Brain pericyte (primary cell): ENCODE measurements around the gene OR10G8.
"Not testable (repeated sequence)": the region's sequence is repeated elsewhere in the genome, so short reads cannot be mapped to it uniquely, and the experiment has no call there.

Experiments used
- DNase-seq: peaks from one replicate; pipeline ENCODE4 v3.0.0-alpha.2; 2012; ENCODE audit warnings: low read depth, low spot score

The OR10G8 gene, protein sequence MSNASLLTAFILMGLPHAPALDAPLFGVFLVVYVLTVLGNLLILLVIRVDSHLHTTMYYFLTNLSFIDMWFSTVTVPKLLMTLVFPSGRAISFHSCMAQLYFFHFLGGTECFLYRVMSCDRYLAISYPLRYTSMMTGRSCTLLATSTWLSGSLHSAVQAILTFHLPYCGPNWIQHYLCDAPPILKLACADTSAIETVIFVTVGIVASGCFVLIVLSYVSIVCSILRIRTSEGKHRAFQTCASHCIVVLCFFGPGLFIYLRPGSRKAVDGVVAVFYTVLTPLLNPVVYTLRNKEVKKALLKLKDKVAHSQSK

DNA sequence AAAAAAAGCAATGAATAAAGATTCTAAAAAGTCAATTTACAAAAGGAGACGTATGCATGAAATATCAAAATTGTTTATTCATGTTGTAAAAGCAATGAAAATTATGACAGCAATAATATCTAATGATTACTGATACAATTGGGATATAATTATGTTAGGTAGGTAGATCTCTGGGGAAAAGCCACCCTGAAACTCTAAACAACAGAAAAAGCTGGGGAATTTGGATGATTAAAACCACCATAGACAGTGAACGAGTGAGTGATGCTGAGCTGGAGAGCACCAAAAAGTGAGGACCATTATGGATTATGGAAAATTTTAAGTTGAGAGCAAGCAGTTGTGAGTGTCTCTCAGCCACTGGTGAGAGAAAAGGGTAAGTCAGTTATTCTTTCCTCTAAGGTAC, at the start of gene OR10G8:
Gene OR10G8, plus strand, starts transcription at position 301 of the 400 bp plus-strand sequence. CDS start 2,825 bp downstream, outside the sequence.
- DNase-seq = no peak

DNA sequence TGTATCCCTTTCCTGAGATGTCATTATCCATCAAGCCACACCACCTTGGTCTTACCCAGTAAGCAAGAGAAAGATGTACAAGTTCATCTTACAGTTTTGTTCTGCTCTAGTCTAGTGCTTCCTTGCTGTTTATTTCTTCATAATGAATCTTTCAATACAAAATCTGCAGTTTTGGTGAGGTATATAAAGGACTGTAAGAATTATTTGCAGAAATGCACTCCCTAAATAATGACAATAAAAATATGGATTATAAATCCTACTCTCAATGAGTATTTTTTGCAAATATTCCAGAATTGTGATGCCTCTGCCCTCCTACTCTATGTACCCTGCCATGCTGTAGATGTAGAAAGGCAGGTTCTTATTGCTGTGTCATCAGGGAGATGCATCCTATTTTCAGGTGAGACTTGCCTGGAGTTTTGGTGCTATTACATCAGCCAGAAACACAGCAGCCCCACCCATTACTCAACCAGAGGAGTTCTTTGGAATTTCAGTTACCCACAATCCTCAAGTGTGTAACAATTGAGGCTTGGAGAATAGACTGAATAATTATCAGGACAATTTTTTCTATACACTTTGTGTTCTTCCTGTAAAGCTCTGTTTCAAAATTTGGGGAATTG, 48.8 kb upstream of the OR10G8 start, which contains the start of gene OR10S1:
Gene OR10S1, minus strand, starts transcription at position 51 of the 617 bp plus-strand sequence. CDS start 117 bp downstream, outside the sequence.
- no peak for DNase-seq

DNA sequence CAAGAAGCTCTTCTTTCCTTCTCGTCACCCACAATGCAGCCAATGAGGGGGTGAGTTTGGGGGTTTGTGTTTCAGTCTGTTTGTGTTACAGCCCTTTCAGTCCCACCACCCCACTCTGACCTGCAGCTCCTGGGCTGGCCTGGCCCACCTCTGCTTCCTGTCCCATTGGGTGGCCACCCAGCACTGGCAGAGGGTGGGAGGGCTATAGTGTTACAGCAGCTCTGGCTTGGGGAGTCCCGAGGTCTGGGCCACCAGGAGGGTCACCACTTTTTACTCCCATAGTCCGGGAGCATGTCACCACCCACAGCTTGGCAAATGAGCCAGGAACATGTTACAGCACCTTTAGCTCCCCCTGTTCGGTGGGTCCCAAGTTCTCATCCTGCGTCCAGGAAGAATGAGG, 47.3 kb upstream of the OR10G8 start:
- no peak for DNase-seq

DNA sequence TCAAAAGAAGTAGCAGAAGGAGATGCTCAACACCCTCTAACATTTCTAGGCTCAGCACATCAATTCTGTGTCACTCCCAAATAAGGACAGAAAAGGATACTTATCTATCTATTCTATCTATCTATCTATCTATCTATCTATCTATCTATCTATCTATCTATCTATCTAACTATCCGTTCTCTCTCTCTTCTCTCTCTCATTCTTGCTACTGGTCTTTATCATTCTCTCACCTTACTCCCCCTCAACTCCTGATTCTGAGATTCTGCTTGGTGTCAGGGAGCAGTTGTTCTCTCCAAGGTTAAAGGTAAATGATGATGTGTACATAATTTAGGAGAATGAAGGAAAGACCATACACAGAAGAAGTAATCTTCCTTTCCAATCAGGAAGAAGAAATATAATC, 31.5 kb upstream of the OR10G8 start, which contains the start of gene OR10G6:
Gene OR10G6, minus strand, starts transcription at position 43 of the 400 bp plus-strand sequence. Its CDS starts 0 bp downstream, at position 43.
- no peak for DNase-seq

DNA sequence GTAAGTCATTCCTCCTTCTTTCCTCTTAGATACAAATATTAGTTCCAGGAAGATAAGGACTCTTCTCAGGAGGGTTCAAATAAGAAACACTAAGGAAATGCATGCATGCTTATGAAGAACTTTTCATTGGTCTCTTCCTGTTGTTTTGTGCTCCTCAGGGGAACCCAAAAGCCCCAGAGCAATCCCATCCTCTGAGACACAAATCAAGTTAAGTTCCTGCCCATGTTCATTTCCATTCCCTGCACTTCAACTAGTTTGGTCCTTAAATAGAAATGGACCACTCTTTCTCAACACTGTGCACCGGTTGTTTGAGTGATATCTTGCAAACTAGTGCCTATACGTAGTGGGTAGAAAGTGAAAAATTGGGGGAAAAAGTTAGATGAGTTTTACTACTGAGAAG, 13.9 kb upstream of the OR10G8 start, which contains the start of gene OR10G4:
Gene OR10G4, plus strand, starts transcription at position 301 of the 400 bp plus-strand sequence. CDS start 2,578 bp downstream, outside the sequence.
- DNase-seq = no peak

DNA sequence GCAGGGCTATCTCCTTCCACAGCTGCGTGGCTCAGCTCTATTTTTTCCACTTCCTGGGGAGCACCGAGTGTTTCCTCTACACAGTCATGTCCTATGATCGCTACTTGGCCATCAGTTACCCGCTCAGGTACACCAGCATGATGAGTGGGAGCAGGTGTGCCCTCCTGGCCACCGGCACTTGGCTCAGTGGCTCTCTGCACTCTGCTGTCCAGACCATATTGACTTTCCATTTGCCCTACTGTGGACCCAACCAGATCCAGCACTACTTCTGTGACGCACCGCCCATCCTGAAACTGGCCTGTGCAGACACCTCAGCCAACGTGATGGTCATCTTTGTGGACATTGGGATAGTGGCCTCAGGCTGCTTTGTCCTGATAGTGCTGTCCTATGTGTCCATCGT, 10.8 kb upstream of the OR10G8 start:
- not testable (repeated sequence) for DNase-seq

DNA sequence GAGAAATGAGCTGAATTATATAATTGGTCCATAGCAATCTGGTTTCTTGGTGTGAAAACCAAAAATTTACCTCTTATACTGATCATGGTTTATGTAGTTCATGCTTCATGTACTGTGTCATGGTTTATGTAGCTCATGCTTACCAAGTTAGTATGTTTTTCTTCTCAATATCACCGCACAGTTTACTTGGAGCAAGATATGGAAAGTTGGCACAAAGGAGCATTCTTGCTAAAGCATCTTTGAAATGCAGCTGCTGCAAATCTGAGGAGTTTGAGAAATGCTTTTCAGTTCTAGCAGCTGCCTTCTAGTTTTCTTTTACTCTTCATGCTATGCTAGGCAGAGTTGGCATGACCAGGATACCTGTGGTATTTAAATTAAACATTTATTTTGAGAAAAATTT, 10.1 kb downstream of the OR10G8 start:
- DNase-seq = no peak

DNA sequence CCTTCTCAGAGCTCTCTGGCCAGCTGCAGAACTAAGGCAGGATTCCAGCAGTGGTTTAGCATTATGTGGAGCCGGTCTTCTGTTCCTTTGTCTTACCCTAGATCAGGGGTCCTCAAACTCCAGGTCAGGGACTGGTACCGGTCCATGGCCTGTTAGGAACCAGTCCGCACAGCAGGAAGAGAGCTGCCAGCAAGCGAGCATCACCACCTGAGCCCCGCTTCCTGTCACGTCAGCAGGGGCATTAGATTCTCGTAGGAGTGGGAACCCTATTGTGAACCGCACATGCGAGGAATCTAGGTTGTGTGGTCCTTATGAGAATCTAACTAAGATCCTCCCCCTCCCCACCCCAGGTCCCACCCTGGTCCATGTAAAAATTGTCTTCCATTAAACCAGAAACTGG, 13.0 kb downstream of the OR10G8 start:
- no peak for DNase-seq

DNA sequence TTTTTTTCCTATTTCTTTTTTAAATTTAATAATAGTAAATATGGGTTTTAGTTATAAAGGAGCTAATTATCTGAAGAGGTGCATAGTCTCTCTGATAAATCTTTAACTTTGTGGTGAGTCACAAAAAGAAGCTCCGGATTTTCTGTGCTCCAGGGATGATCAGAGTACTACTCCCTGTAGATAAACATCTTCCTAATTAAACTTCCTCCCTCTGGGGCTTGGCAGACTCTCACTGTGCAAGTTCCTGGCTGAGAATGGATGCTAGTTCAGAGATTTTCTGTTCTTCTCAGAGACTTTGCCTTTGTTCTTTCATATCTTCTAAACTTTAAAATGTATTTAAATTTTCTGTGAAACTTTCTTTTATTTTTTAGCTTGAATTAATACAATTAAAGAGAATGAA, 14.7 kb downstream of the OR10G8 start, which contains the start of gene OR10G7:
Gene OR10G7, minus strand, starts transcription at position 72 of the 400 bp plus-strand sequence. CDS start 2,324 bp downstream, outside the sequence.
- DNase-seq = no peak

DNA sequence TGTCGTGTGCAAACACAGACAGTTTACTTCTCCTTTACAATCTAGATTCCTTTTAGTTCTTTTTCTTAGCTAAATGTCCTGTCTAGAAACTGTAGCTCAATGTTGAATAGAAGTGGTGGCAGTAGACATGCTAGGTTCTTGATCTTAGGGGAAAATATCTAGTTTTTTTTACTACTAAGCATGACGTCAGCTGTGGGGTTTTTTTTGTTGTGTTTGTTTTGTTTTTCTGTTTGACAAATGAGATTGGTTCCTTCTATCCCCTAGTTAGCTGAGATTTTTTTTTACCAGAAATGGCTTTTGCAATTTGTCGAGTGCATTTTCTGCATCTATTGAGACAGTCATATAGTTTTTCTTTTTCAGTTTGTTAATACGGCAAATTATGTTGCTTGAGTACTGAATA, 16.8 kb downstream of the OR10G8 start:
- DNase-seq = no peak

DNA sequence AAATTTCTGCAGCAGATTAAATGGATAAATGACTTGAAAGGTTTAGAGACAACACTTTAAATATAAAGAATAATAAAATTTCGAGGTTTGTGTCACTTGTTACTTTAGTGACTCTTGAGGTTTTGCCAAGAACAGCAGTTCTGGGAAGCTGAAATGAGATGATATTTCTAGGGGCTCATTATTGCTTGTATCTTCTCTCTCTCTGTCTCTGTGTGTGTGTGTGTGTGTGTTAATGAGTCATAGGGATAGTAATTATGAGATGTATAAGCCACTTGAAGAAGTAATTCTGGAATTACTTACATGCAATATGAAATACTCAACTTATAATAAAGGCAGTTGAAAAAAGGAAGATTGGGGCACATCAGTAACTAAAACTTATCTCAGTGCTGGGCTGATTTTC, 24.1 kb downstream of the OR10G8 start:
- DNase-seq = no peak

DNA sequence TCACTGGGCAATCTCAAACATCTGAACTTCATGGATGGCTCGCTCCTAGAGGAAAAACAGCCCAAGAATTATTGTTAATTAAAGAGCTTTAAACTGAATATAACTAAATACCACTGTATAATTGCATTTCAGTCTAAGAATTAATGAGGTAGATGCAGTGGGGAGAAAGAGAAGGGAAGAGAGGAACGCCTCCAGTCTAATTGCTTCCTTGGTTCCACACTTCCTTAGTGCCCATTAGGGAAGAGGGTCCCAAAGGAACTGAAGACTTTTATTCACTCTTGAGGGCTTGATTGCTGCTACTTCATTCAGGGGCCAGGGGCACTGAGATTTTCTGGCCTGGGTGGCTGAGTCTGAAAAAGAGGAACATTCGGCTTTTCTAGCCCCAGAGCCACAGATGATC, 26.4 kb downstream of the OR10G8 start:
- DNase-seq = no peak

DNA sequence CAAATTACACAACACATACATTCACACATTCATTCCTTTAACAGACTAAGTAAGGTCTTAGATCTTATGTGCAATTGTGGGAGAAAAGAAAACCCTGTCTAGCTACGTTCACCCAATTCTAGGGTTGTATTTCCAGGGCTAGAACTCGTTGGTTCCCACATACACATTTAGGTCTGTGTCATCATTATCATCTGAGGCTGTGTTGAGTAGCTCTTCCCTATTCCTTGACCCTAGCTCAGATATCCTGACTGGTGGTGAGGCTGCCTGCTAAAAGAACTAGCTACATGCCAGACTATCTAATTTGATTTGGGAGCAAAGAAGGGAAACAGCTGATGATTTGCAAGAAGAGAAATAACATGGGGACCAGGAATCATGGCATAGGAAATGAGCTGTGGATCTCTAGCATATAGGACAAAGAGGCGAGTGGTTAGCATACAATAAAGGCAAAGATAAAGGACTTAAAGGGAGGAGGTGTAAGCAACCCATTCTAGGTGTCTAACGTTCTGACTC, 42.1 kb downstream of the OR10G8 start:
- DNase-seq = no peak

DNA sequence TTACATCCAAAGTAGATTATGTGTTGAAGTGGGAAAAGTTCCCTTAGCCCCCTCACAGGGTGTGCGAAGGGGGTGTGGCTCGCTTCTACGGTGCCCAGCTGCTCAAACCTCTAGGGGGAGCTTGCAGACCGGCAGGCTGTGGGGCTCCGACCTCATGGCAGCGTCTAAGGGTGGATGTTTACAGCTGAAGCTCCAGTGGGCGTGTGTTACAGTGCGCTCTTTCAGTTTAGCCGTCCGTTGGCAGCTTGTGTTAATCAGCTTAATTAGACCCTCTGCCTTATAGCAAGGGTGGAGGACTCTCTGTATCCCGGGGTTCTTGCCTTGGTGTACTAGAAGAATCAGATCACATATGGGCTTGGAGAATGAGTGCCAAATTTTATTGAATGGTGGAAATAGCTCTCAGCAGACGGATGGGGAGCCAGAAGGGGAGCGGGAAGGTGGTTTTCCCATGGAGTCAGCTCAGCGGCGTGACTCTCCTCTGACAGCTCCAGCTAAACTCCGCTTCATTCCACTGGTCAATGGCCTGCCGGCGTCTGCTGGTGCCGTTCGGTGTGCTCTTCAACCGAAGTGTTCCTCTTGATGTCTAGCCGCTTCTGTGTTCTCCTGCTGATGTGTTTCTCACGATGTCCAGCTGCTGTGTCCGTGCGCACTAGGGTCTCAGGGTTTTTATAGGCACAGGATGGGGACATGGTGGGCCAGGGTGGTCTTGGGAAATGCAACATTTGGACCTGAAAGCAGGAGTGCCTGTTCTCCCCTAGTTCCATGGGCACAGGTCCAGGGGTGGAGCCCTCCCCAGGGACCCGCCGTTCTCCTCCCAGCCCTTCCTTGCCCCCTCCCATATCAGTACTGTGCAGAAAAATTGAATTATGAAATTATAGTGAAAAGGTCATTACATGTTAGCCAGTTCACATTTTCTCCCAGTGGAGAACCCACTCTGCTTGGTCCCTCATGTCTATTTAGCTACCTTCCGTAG, 43.1 kb downstream of the OR10G8 start:
- DNase-seq = no peak

DNA sequence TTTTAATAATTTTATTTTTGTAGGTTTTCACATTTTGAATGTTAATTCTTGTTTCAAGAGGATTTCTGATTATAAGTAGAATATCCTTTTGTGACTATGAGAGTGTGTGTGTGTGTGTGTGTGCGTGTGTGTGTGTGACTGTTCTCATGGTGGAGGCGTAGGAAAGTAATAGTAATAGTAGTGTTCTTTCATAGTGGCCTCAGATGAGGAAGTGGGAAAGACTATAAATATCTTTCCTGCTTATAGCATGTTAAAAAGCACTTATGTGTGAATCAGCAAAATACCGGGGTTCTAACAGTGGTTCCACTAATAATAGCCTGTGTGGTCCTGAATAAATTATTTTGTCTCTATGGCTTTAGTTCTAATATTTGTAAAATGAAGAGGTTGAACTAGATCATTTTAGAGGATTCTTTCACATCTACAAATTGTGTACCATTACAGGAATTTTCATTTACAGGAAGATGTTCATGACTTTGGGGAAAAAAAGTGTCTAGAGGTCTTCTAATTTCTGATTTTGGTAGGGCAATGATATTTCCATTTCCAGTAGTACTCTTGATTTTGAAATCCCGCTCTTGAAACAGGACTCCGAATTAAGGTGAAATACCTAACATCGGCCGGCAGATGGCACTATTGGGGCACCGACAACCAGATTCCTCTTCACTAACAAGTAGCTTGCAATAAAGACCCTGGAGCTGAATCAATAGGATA, 44.5 kb downstream of the OR10G8 start:
- peak; percentile 21 for DNase-seq

DNA sequence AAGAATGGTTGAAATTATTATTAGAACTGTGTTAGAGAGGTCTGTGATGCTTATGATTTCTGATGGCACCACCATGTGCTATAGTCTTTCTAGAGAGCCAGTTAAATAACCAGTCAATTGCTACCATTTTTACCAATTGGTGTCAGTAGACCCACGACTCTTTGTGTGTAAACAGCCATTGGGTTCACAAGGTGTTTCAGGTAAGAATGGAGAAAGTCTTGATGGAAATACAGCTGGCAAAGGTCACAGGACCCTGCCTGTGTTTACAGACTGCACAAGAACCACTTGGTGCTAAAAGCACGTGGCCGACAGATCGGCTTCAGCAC, 45.0 kb downstream of the OR10G8 start:
- DNase-seq = no peak

DNA sequence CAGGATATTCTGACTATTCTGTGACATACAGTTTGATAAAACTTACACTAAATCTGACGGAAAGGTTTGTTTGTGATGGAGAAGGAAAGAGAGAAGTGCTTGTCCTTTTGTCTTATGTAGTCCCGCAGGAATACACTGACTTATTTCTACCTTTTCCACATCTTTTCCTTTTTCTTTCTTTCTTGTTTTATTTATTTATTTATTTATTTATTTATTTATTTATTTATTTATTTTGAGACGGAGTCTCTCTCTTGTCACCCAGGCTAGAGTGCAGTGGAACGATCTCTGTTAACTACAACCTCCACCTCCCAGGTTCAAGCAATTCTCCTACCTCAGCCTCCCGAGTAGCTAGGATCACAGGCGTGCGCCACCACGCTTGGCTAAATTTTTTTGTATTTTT, 45.5 kb downstream of the OR10G8 start:
- no peak for DNase-seq

DNA sequence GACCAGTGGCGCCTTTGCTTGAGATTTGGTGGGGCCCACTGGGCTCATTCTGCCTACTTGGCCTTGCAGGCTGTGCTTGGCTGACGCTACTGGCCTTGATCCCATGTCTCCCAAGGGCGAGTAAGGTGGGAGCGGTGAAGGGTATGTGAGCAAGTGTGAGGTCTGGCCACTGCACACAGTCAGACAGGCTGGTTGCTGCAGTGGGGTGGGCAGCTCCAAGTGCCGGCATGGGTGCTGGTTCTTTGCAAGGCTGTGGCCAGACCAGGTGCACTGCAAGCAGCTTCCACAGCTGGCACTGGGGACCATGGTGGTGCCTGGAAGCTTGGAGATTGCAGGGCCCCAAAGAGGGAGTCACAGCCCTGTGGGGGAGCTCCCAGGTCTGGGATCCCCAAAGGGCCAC, 48.0 kb downstream of the OR10G8 start:
- no peak for DNase-seq

DNA sequence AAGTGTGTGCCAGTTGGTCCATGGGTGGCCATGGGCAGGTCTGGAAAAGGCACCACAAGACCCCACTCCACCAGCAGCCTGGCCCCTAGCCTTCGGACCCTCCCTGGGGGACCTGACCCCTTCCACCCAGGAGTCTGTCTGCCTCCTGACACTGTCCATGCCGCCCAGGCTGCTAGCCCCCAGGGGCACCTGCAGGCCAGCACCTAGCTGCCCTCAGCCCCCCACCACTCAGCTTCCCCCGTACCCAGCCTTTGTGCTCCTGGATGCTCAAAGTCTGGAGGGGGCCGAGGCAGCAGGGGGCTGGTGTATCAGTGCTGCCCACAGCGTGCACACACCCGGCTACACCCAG, 48.9 kb downstream of the OR10G8 start:
- DNase-seq = no peak

DNA sequence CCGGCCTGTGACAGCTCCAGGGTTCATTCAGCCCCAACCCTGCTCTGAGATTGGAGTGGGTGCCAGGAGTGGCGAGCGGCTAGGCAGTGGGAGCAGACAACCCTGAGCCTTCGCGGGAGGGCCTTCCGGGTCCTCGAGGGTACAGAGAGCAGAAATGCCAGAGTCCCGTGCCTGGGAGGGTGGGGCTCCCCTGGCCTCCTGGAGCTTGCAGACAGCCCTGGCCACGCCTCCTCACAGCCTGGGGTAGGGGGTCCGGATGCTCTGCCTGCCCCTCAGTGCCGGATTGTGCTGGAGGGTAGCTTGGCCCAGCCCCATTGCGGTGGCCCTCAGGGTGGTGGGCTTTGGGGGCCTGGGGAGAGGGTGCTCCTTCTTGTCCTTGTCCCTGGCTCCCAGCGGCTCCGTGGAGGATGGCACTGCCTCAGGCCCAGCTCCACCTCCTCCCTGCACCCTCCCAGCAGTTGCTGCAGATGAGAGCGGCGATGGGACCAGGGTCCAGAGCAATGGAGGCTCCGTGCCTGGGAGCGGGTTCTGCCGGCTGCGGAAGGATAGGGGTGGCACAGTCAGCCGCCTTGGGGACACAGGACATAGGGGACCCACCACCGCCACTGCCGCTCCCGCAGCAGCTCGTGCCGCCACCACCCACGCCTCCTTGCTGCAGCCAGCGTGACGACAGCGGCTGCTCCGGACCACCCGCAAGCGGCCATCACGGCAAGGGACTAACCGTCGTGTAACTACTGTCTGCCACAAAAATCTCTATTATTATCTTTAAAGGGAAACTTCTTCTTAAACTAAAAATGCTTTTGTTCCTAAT, 49.4 kb downstream of the OR10G8 start:
- DNase-seq = no peak
